ENCODE results near the gene PALB2. TPM values are rescaled to one million over a fixed set of nuclear protein-coding genes. Genes with fewer than 3 reads are reported as not detected.

PALB2 gene
- total RNA-seq, 1 donor from 2014 or later, result 14.5 TPM

- no peak overlapping the region for H3K27ac Mint-ChIP-seq (ENCODE audit: unreplicated experiment)
- H3K9me3 Mint-ChIP-seq (ENCODE audit: unreplicated experiment), result no peaks in the 10 kb centered on the region
- H3K36me3 Mint-ChIP-seq (ENCODE audit: low read depth, unreplicated experiment), result peaks cover 35% of the 10 kb centered on the region
- H3K4me1 Mint-ChIP-seq (ENCODE audit: unreplicated experiment), result no peaks in the 10 kb centered on the region
- TF ChIP-seq, protein P1, sequence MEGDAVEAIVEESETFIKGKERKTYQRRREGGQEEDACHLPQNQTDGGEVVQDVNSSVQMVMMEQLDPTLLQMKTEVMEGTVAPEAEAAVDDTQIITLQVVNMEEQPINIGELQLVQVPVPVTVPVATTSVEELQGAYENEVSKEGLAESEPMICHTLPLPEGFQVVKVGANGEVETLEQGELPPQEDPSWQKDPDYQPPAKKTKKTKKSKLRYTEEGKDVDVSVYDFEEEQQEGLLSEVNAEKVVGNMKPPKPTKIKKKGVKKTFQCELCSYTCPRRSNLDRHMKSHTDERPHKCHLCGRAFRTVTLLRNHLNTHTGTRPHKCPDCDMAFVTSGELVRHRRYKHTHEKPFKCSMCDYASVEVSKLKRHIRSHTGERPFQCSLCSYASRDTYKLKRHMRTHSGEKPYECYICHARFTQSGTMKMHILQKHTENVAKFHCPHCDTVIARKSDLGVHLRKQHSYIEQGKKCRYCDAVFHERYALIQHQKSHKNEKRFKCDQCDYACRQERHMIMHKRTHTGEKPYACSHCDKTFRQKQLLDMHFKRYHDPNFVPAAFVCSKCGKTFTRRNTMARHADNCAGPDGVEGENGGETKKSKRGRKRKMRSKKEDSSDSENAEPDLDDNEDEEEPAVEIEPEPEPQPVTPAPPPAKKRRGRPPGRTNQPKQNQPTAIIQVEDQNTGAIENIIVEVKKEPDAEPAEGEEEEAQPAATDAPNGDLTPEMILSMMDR (IDR thresholded peaks at IDR 0.05; ENCODE audit: unreplicated experiment), result no peak
- no peaks in the 10 kb centered on the region for H3K27me3 Mint-ChIP-seq (ENCODE audit: unreplicated experiment)
- no peak for DNase-seq (ENCODE audit: low spot score)
- peak overlapping the region; percentile 6 for H3K4me3 Mint-ChIP-seq (ENCODE audit: unreplicated experiment)
Measured at GRCh38 chr16:23571895-23572294, 69.2 kb downstream of the PALB2 start.

DNA sequence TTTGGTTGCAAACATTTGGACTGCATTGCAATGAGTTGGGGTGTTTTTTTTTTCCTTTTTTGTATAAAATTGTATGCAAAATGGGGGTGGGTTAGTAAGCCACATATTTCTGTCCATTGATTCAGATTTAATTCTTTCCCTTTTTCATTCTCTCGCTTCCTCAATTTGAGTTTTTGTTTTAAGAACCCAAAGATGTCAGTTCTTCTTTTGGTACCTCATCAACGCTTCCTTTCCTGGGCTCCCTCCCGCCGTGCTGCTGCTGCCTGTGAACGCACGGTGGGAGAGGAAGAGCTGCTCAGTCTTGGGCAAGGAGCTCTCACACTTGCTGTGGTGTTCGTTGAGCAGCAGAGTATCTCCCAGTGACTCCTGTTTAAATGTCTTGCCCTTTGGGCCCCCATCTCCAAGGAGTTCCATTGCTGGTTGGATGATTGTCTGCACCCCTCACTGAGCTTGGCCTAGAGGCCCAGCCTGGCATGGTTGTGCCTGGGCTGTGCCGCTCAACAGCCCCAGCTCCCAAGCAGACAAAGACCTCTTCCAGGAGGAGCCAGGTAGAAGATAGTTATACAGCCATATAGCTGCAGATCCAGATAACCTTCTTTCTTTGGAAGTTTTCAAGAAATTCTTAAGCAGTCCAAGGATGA lies 70.0 kb downstream of the PALB2 start:
- TF ChIP-seq, protein P1 (IDR thresholded peaks at IDR 0.05; ENCODE audit: unreplicated experiment), result no peak
- no peak for DNase-seq (ENCODE audit: low spot score)
- H3K4me3 Mint-ChIP-seq (ENCODE audit: unreplicated experiment), result no peak overlapping the region
- peaks cover 41% of the 10 kb centered on the region for H3K36me3 Mint-ChIP-seq (ENCODE audit: low read depth, unreplicated experiment)
- no peaks in the 10 kb centered on the region for H3K27me3 Mint-ChIP-seq (ENCODE audit: unreplicated experiment)
- H3K27ac Mint-ChIP-seq (ENCODE audit: unreplicated experiment), result no peak overlapping the region
- H3K9me3 Mint-ChIP-seq (ENCODE audit: unreplicated experiment), result no peaks in the 10 kb centered on the region
- H3K4me1 Mint-ChIP-seq (ENCODE audit: unreplicated experiment), result no peaks in the 10 kb centered on the region

GRCh38 chr16:23567602-23568001 lies 73.5 kb downstream of the PALB2 start:
- H3K36me3 Mint-ChIP-seq (ENCODE audit: low read depth, unreplicated experiment), result peaks cover 43% of the 10 kb centered on the region
- H3K27me3 Mint-ChIP-seq (ENCODE audit: unreplicated experiment), result no peaks in the 10 kb centered on the region
- no peak overlapping the region for H3K27ac Mint-ChIP-seq (ENCODE audit: unreplicated experiment)
- no peak overlapping the region for H3K4me3 Mint-ChIP-seq (ENCODE audit: unreplicated experiment)
- no peak for DNase-seq (ENCODE audit: low spot score)
- TF ChIP-seq, protein P1 (IDR thresholded peaks at IDR 0.05; ENCODE audit: unreplicated experiment), result no peak
- H3K4me1 Mint-ChIP-seq (ENCODE audit: unreplicated experiment), result peaks cover 9% of the 10 kb centered on the region
- no peaks in the 10 kb centered on the region for H3K9me3 Mint-ChIP-seq (ENCODE audit: unreplicated experiment)

DNA sequence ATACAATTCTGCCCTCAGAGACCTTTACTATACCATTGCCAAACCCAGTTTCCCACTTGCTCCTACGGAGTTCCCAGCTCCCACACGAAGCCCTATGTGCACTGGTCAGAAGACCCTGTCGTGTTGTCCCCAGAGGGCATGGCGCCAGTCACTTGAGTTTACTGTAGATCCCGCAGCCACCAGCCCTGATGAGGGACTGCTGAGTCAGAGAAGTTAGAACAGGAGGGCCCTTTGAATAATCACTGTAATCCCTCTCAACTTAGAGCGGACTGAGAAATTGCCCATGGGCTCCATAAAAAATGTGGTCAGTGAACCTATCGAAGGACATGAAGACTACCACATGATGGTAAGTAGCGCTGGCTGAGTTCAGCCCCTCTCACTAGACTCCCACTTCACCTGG lies 74.4 kb downstream of the PALB2 start:
- no peaks in the 10 kb centered on the region for H3K9me3 Mint-ChIP-seq (ENCODE audit: unreplicated experiment)
- TF ChIP-seq, protein P1 (IDR thresholded peaks at IDR 0.05; ENCODE audit: unreplicated experiment), result no peak
- DNase-seq (ENCODE audit: low spot score), result no peak
- H3K4me1 Mint-ChIP-seq (ENCODE audit: unreplicated experiment), result peaks cover 9% of the 10 kb centered on the region
- H3K36me3 Mint-ChIP-seq (ENCODE audit: low read depth, unreplicated experiment), result peaks cover 43% of the 10 kb centered on the region
- no peak overlapping the region for H3K27ac Mint-ChIP-seq (ENCODE audit: unreplicated experiment)
- no peak overlapping the region for H3K4me3 Mint-ChIP-seq (ENCODE audit: unreplicated experiment)
- no peaks in the 10 kb centered on the region for H3K27me3 Mint-ChIP-seq (ENCODE audit: unreplicated experiment)

GRCh38 chr16:23564575-23565363 lies 76.3 kb downstream of the PALB2 start:
- H3K9me3 Mint-ChIP-seq (ENCODE audit: unreplicated experiment), result no peaks in the 10 kb centered on the region
- no peak overlapping the region for H3K4me3 Mint-ChIP-seq (ENCODE audit: unreplicated experiment)
- H3K27me3 Mint-ChIP-seq (ENCODE audit: unreplicated experiment), result no peaks in the 10 kb centered on the region
- DNase-seq (ENCODE audit: low spot score), result no peak
- peak overlapping the region; percentile 6 for H3K27ac Mint-ChIP-seq (ENCODE audit: unreplicated experiment)
- TF ChIP-seq, protein P1 (IDR thresholded peaks at IDR 0.05; ENCODE audit: unreplicated experiment), result no peak
- H3K36me3 Mint-ChIP-seq (ENCODE audit: low read depth, unreplicated experiment), result peaks cover 51% of the 10 kb centered on the region
- peaks cover 12% of the 10 kb centered on the region for H3K4me1 Mint-ChIP-seq (ENCODE audit: unreplicated experiment)
